Loucy (cell line): Measurements from ENCODE around the gene ZSWIM4.

ENCODE experiments used
- CTCF ChIP-seq: fragments of 200-600 bp; sonication (generic); conservative IDR thresholded peaks from 2 replicates; pipeline ENCODE4 v1.5.1; 2014; ENCODE audit warnings: mild to moderate bottlenecking, antibody characterized with exemption, low read length
- EZH2phosphoT487 ChIP-seq: fragments of 200-600 bp; IDR thresholded peaks from 2 replicates; pipeline ENCODE4 v1.6.1; 2018; ENCODE audit warnings: antibody characterized with exemption, mild to moderate bottlenecking, moderate library complexity, borderline replicate concordance

- TF ChIP-seq CTCF: no peak
- no peak for TF ChIP-seq EZH2phosphoT487
Measured at GRCh38 chr19:13870873-13871272, 75.6 kb downstream of the ZSWIM4 start.
